HG03442 (cell line): Measurements from ENCODE around the gene NFS1.
"Not testable (repeated sequence)": the region's sequence is repeated elsewhere in the genome, so short reads cannot be mapped to it uniquely, and the experiment has no call there.

Experiments
- ATAC-seq: cut with Tn5 transposase; IDR thresholded peaks from one replicate; pipeline ENCODE4 v1.9.1; 2021; ENCODE audit warnings: mild to moderate bottlenecking, moderate library complexity; ENCODE audit not compliant: unreplicated experiment

NFS1 gene

DNA sequence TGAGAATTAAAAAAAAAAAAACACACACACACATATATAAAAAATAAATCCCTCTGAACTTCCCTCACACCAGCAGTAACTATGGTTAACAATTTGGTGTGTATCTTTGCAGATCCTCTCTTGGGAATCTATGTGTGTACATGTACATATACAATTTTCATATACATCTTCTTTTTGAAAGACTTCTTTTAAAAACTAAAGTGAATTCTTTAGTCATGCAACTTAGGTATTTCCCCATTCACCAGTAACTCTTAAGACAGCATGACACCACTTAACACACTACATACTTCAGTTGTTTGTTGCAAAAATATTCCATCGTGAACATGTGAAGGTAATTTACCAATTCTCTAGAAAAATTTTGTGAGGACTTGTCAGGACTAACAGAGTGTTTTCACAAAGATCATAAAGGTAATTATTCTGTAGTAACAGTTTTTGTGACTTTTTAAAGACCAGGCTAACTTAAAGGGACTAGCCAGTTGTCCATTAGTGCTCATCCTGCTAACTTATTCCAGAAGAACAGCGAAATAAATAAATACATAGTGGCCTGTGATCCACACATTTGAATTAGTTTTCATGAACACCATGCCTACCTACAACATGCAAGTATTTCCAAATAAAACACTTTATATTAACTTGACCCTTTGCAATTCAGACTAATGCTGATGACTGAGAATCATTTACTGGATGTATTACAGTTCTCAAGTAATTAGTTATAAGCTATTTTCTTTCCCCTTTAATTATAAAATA, 30.9 kb upstream of the NFS1 start:
- ATAC-seq: no peak

DNA sequence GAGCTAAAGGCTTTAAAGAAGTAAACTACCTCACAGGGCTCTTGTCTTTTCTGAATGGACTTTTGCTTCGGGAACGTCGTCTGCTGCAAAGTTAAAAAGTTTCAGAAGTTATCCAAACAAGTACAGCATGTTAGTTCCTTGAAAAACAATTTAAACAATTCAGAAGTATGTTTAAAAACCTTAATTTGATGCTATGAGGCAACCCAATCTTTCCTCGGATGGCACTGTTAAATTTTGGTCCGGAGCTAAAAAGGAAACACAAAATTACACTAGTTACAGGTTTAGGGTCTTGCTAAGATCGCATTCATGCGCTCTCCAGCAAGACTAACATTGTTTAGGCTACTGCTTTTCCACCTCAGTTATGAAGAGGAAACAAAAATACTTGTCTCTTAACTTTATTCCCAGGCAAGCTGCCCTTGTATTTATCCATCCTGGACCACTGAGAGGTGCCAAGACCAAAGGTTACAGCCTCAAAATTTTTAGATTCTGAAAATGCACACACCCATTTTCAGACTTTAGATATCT, 30.2 kb upstream of the NFS1 start:
- ATAC-seq: no peak

DNA sequence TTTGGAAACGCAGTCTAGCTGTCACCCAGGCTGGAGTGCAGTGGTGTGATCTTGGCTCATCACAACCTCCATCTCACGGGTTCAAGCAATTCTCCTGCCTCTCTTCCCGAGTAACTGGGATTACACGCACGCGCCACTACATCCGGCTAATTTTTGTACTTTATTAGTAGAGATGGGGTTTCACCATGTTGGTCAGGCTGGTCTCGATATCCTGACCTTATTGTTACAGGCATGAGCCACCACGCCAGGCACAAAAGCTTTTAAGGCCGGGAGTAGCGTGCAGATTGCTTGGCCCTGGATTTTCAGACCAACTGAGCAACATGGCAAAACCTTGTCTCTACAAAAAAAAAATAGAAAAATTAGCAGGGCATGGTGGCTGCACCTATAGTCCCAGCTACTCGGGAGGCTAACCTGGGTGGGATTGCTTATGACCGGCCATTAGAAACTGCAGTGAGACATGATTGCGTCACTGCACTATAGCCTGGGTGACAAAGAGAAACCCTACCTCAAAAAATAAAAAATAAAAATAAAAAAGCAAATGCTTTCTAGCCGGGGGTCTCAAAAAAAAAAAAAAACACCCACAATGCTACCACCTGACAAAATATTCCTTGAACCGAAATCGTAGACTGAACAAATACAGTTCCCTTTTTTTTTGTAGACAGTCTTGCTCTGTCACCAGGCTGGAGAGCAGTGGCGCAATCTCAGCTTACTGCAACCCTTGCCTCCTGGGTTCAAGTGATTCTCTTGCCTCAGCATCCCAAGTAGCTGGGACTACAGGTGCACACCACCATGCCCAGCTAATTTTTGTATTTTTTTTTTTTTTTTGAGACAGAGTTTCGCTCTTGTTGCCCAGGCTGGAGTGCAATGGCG, 27.9 kb upstream of the NFS1 start:
- no peak for ATAC-seq

- no peak for ATAC-seq
These were observed 25.4 kb upstream of the NFS1 start for GRCh38 chr20:35724321-35725230.

DNA sequence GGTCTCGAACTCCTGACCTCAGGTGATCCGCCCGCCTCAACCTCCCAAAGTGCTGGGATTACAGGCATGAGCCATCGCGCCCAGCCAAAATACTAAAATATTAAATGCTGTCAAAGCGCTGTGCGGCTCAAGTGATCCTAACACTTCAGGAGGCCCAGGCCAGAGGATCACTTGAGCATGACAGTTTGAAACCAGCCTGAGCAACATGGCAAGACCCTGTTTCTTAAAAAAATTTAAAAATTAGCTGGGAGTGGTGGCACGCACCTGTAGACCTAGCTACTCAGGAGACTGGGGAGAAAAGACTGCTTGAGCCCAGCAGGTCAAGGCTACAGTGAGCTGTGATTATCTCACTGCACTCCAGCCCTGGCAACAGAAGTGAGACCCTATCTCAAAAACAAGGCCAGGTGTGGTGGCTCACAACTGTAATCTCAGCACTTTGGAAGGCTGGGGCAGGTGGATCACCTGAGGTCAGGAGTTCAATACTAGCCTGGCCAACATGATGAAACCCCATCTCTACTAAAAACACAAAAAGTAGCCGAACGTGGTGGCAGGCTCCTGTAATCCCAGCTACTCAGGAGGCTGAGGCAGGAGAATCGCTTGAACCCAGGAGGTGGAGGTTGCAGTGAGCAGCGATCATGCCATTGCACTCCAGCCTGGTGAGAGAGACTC, 24.6 kb upstream of the NFS1 start:
- not testable (repeated sequence) for ATAC-seq

DNA sequence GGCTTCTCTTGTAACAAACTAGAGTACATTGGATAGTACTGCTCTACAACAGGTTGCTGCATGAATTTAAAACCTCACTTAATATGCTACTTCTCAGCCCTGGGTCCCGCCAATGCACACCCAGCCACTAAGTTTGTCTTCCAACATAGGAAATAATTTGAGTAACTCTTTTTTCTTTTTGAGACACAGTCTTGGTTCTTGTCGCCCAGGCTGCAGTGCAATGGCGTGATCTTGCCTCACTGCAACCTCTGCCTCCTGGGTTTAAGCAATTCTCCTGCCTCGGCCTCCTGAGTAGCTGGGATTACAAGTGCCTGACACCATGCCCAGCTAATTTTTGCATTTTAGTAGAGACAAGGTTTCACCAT, 24.1 kb upstream of the NFS1 start:
- not testable (repeated sequence) for ATAC-seq

- ATAC-seq: no peak
These were observed 22.5 kb upstream of the NFS1 start for GRCh38 chr20:35721621-35722020.

DNA sequence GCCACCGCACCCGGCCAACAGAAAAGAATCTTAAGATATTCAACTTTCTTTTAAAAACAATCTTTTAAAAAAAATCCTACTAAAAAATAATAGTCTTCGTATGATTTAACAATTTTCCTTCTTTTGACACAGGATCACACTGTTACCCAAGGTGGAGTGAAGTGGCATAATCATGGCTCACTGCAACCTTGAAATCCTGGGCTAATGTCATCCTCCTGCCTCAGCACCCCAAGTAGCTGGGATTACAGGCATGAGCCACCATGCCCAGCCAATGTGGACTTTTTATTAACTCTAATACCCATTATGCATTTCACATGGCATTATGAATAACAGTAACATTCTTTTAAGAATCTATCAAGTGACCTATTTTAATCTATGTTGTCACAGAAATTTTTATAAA, 22.1 kb upstream of the NFS1 start:
- no peak for ATAC-seq

GRCh38 chr20:35720165-35721123, 21.3 kb upstream of the NFS1 start:
- ATAC-seq: no peak

- no peak for ATAC-seq
These were observed 20.6 kb upstream of the NFS1 start for GRCh38 chr20:35719717-35720116.

DNA sequence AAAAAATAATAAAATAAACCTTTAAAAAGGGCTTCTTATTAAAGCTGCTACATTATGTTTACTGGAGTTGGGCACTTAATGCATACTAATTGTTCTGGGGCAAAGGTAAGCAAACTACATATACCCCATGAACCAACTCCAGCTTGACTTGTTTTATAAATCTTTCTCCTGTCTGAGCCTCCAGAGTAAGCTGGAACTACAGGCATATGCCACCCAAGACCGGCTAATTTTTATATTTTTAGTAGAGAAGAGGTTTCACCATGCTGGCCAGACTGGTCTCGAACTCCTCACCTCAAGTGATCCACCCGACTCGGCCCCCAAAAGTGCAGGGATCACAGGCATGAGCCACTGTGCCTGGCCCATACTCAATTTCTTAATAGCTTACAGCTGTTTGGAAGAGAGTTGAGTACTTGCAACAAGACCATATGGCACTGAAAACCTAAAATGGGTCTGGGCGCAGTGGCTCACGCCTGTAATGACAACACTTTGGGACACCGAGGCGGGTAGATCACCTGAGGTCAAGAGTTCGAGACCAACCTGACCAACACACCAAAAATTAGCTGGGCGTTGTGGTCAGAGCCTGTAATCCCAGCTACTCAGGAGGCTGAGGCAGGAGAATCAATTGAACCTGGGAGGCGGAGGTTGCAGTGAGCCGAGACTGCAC, 20.0 kb upstream of the NFS1 start:
- ATAC-seq: no peak

- ATAC-seq: not testable (repeated sequence)
These were observed 19.2 kb upstream of the NFS1 start for GRCh38 chr20:35718321-35718720.

DNA sequence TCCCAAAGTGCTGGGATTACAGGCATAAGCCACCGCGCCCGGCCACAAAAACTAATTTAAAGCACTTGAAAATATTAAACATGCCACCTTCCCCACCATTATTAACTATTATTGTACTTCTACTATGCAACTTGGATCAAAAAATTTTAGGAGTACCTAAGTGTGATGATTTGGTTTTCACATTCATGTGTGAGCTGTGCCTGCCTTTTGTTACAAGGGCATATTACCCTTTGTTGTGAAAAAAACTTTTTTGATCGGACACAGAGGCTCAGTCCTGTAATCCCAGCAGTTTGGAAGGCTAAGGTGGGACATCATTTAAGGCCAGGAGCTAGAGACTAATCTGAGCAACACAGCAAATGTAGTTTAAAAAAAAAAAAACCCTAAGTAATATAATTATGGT, 17.2 kb upstream of the NFS1 start:
- ATAC-seq: no peak

DNA sequence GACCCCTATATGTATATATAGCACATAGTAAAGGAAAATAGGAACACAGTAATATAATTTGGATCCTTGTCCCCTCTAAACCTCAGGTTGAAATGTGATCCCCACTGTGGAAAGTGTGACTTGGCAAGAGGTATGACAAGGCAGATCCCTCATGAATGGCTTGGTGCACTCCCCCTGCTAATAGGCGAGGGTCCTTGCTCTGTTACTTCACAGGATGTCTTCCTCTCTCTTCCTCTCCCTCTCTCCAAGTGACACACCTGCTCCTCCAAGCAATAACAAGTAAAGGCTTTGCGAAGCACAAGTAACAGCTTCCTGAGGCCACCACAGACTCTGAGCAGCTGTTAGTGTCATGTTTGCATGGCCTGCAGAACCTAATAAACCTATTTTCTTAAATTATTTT, 16.5 kb upstream of the NFS1 start:
- ATAC-seq: no peak

DNA sequence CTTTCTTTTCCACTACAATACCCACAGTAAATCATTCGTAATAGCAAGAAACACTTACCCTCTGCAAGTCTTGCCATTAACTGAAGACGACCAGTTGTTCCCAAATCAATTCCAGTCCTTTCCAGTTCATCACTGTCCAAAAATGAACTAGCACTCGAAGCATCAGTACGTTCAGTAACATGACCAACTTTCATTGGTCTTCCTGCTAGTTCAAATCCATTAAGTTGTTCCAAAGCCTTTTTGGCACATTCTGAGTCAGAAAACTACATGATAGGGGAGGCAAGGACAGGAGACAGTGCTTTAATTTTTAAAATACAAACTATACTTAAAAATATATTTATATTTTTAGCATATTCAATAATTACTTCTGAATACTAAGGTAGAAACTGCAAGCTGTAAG, 15.0 kb upstream of the NFS1 start:
- ATAC-seq: no peak

- not testable (repeated sequence) for ATAC-seq
These were observed 14.0 kb upstream of the NFS1 start for GRCh38 chr20:35713120-35713519.

GRCh38 chr20:35711588-35712209, 12.5 kb upstream of the NFS1 start:
- no peak for ATAC-seq

GRCh38 chr20:35710884-35711587, 11.9 kb upstream of the NFS1 start:
- no peak for ATAC-seq
